Activated naive CD8-positive, alpha-beta T cell treated with anti-CD3 and anti-CD28 coated beads, Interleukin-2, amount 10 ng/mL, durations not matched to agents 7 days and 5 days (primary cell): ENCODE measurements around the gene GLRX2. TPM values are rescaled to one million over a fixed set of nuclear protein-coding genes. Genes with fewer than 3 reads are reported as not detected.
A peak's percentile ranks its signal among the peaks of the same experiment; 100 is the strongest.

Source experiments
- ATAC-seq: fragments of 150-1000 bp; cut with Tn5 transposase; one replicate; pipeline ENCODE4 v1.10.0; 2021; ENCODE audit warnings: low read depth, moderate library complexity
- POLR2A ChIA-PET: fragments of 350-600 bp; sonication (Branson Sonifier 250); formaldehyde crosslinking; loops from one replicate; lab custom pipeline; 2021; ENCODE audit warnings: antibody characterized with exemption; lab: Charles Lee
- DNase-seq: peaks from one replicate; pipeline ENCODE4 v3.0.0; 2021
- H3K27ac Mint-ChIP-seq: one replicate; pipeline ENCODE4 v1.8.0; 2022; ENCODE audit warnings: mild to moderate bottlenecking, mixed read lengths
- H3K27me3 Mint-ChIP-seq: one replicate; pipeline ENCODE4 v1.8.0; 2022; ENCODE audit warnings: mild to moderate bottlenecking, moderate library complexity, mixed read lengths
- H3K36me3 Mint-ChIP-seq: one replicate; pipeline ENCODE4 v1.8.0; 2021; ENCODE audit warnings: mild to moderate bottlenecking, mixed read lengths
- H3K4me1 Mint-ChIP-seq: one replicate; pipeline ENCODE4 v1.8.0; 2021; ENCODE audit warnings: mixed read lengths
- H3K4me3 Mint-ChIP-seq: one replicate; pipeline ENCODE4 v1.8.0; 2022; ENCODE audit warnings: mild to moderate bottlenecking, moderate library complexity, mixed read lengths
- H3K9me3 Mint-ChIP-seq: one replicate; pipeline ENCODE4 v1.8.0; 2021; ENCODE audit warnings: mixed read lengths
- total RNA-seq, 2 experiments: library from RNA; stranded (reverse); gene quantifications; one replicate each; pipeline ENCODE4 v1.2.3, GENCODE V29; 2021

The GLRX2 gene
- total RNA-seq, 2 experiments from 2014 or later = 18.0 to 18.3 TPM

DNA sequence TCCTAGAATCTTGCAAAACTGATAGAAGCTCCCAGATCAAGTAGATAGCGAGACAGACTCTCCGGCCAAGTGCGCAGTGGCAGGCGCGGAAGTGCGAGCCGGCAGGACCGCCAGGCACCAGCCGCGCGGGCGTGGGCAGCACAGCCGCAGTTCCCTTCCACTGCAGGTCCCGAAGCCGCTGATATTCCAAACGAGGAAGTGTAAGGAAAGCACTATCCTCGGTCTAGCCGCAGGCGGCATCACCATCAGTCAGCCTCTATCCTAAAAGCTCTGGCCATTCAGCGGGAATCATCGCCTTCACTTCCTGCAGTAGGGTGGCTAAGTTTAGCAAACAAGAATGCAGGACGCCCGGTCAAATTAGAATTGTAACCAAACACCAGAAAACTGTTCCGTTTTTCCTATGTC lies 710 bp downstream of the GLRX2 start:
- Mint-ChIP-seq H3K27ac (peak overlapping the region; percentile 74), H3K27me3 (peaks cover 17% of the 10 kb centered on the region), H3K9me3 (no peaks in the 10 kb centered on the region), H3K36me3 (peaks cover 5% of the 10 kb centered on the region), H3K4me1 (peaks cover 13% of the 10 kb centered on the region), H3K4me3 (peak overlapping the region; percentile 92)
- POLR2A ChIA-PET = interaction anchor here (3.2 kb wide), 1 partner anchor 46 kb away, joined by 15 read pairs; the partner anchor contains the start of genes RO60 and UCHL5
- ATAC-seq (peak; percentile 39), DNase-seq (peak; percentile 48)

DNA sequence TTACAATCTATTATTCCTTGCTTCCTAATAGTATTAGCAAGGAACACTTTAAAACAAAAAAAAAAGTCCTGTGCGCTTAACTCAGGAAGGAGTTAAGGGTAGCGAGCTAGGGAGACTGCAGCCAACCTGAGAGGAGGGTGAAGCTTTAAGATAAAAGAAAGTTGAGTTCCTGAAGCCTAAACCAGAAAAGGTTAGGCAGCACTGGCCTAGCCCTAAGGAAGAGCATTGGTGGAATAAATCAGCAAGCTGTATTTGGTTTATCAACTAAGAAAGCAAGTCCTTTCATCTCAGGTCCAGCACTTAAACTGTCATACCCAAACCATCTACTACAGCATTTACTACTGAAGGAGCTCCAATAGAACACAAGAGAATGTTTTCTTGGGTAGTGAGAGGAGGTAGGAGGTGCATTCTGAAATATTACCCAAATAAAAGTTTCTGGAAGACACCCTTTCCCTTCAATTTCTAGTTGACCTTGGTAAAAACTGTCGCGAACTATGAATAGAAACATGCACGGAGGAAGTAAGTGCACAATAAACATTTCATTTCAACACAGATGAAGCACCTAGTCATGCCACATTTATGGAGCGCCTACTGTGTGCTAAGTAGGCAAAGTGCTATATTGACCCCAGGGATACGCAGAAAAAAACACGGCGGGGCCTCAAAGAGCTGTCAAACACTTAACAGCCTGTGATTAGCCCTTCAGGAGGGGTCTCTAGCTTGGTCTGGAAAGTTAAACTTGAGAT lies 1.3 kb downstream of the GLRX2 start:
- H3K27me3 Mint-ChIP-seq = peaks cover 13% of the 10 kb centered on the region

GRCh38 chr1:193102662-193103061 lies 2.6 kb downstream of the GLRX2 start:
- no peak overlapping the region for H3K4me3 Mint-ChIP-seq
- peaks cover 13% of the 10 kb centered on the region for H3K4me1 Mint-ChIP-seq
- H3K27me3 Mint-ChIP-seq = peaks cover 6% of the 10 kb centered on the region
- H3K27ac Mint-ChIP-seq = no peak overlapping the region
- H3K9me3 Mint-ChIP-seq = no peaks in the 10 kb centered on the region
- ATAC-seq (no peak), DNase-seq (no peak)
- POLR2A ChIA-PET = no interaction called here
- H3K36me3 Mint-ChIP-seq = peaks cover 10% of the 10 kb centered on the region

More for the DNA sequence above, 1.3 kb downstream of the GLRX2 start:
- H3K9me3 Mint-ChIP-seq = no peaks in the 10 kb centered on the region
- no peak for DNase-seq
- H3K4me3 Mint-ChIP-seq = peak overlapping the region; percentile 92
- peak overlapping the region; percentile 61 for H3K27ac Mint-ChIP-seq
- no peak for ATAC-seq
- H3K36me3 Mint-ChIP-seq = peaks cover 5% of the 10 kb centered on the region
- POLR2A ChIA-PET = interaction anchor here (3.2 kb wide), 1 partner anchor 45 kb away, joined by 15 read pairs; the partner anchor contains the start of genes RO60 and UCHL5
- H3K4me1 Mint-ChIP-seq = peaks cover 13% of the 10 kb centered on the region

DNA sequence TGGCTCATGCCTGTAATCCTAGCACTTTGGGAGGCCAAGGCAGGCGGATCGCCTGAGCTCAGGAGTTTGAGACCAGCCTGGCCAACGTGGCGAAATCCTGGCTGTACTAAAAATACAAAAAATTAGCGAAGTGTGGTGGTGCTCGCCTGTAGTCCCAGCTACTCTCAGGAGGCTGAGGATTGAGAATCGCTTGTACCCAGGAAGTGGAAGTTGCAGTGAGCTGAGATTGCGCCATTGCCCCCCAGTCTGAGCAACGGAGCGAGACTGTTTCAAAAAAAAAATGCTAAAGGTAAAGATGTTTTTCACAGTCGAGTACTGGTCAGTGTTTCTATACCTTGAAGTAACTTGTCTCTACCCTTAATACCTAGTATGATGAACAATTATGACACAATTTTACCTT lies 11.1 kb downstream of the GLRX2 start:
- Mint-ChIP-seq H3K4me1 (no peaks in the 10 kb centered on the region), H3K27ac (no peak overlapping the region), H3K9me3 (no peaks in the 10 kb centered on the region), H3K27me3 (no peaks in the 10 kb centered on the region), H3K36me3 (peaks cover 10% of the 10 kb centered on the region), H3K4me3 (no peak overlapping the region)
- no peak for DNase-seq
- ATAC-seq = no peak
- POLR2A ChIA-PET = no interaction called here

GRCh38 chr1:193090865-193091264 lies 14.3 kb downstream of the GLRX2 start:
- H3K27ac Mint-ChIP-seq = no peak overlapping the region
- no peaks in the 10 kb centered on the region for H3K4me1 Mint-ChIP-seq
- peaks cover 4% of the 10 kb centered on the region for H3K36me3 Mint-ChIP-seq
- H3K9me3 Mint-ChIP-seq = no peaks in the 10 kb centered on the region
- ATAC-seq (no peak), DNase-seq (no peak)
- POLR2A ChIA-PET = no interaction called here
- H3K27me3 Mint-ChIP-seq = no peaks in the 10 kb centered on the region
- no peak overlapping the region for H3K4me3 Mint-ChIP-seq

- POLR2A ChIA-PET = no interaction called here
- no peaks in the 10 kb centered on the region for H3K9me3 Mint-ChIP-seq
- ATAC-seq = no peak
- H3K27ac Mint-ChIP-seq = no peak overlapping the region
- DNase-seq = no peak
- no peaks in the 10 kb centered on the region for H3K4me1 Mint-ChIP-seq
- peaks cover 6% of the 10 kb centered on the region for H3K36me3 Mint-ChIP-seq
- H3K4me3 Mint-ChIP-seq = no peak overlapping the region
- H3K27me3 Mint-ChIP-seq = no peaks in the 10 kb centered on the region
Measured at GRCh38 chr1:193087893-193088292, 17.3 kb downstream of the GLRX2 start.

- POLR2A ChIA-PET = no interaction called here
- Mint-ChIP-seq H3K4me1 (no peaks in the 10 kb centered on the region), H3K36me3 (peaks cover 10% of the 10 kb centered on the region), H3K9me3 (no peaks in the 10 kb centered on the region), H3K27ac (no peak overlapping the region), H3K4me3 (no peak overlapping the region), H3K27me3 (no peaks in the 10 kb centered on the region)
- ATAC-seq (no peak), DNase-seq (no peak)
Measured at GRCh38 chr1:193086342-193086741, 18.9 kb downstream of the GLRX2 start.

DNA sequence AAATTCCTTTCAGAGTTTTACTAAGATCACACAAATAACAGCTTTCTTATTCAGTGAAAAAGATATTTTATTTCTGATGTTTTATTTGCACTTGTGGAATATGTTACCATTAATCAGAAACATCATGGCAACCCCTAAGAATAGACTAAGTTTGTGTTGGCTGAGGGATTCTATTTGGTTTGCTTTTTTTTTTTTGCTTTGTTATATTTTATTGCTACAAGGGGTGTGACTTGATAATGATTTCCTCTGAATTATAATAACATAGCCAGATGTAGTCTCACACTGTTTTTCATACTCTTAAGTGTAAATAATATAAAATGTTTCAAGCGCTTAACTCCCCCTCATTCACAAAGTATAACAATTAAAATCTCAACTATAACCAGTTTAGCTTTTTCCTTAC lies 20.0 kb downstream of the GLRX2 start:
- POLR2A ChIA-PET = no interaction called here
- peaks cover 14% of the 10 kb centered on the region for H3K36me3 Mint-ChIP-seq
- no peak for DNase-seq
- ATAC-seq = no peak
- H3K27me3 Mint-ChIP-seq = no peaks in the 10 kb centered on the region
- H3K9me3 Mint-ChIP-seq = no peaks in the 10 kb centered on the region
- no peaks in the 10 kb centered on the region for H3K4me1 Mint-ChIP-seq
- H3K27ac Mint-ChIP-seq = no peak overlapping the region
- H3K4me3 Mint-ChIP-seq = no peak overlapping the region

GRCh38 chr1:193083365-193084088 lies 21.7 kb downstream of the GLRX2 start:
- H3K27ac Mint-ChIP-seq = no peak overlapping the region
- no peak for ATAC-seq
- POLR2A ChIA-PET = no interaction called here

DNA sequence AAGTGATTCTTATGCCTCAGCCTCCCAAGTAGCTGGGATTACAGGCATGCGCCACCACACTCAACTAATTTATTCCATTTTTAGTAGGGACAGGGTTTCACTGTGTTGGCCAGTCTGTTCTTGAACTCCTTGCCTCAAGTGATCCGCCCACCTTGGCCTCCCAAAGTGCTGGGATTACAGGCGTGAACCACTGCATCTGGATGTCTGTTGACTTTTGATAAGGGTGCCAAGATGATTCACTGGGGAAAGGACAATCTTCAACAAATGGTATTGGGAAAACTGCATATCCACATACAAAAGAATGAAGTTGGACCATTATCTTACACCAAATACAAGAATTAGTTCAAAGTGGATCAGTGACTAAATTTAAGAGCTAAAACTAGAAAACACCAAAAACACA lies 26.0 kb downstream of the GLRX2 start:
- H3K4me1 Mint-ChIP-seq = no peaks in the 10 kb centered on the region
- no peak for DNase-seq
- H3K27me3 Mint-ChIP-seq = no peaks in the 10 kb centered on the region
- peaks cover 48% of the 10 kb centered on the region for H3K36me3 Mint-ChIP-seq
- no peak overlapping the region for H3K4me3 Mint-ChIP-seq
- H3K27ac Mint-ChIP-seq = no peak overlapping the region
- POLR2A ChIA-PET = no interaction called here
- peaks cover 2% of the 10 kb centered on the region for H3K9me3 Mint-ChIP-seq
- no peak for ATAC-seq

More at GRCh38 chr1:193083365-193084088, 21.7 kb downstream of the GLRX2 start:
- no peak for DNase-seq
- Mint-ChIP-seq H3K27me3 (no peaks in the 10 kb centered on the region), H3K36me3 (peaks cover 24% of the 10 kb centered on the region), H3K4me1 (no peaks in the 10 kb centered on the region), H3K9me3 (no peaks in the 10 kb centered on the region), H3K4me3 (no peak overlapping the region)

DNA sequence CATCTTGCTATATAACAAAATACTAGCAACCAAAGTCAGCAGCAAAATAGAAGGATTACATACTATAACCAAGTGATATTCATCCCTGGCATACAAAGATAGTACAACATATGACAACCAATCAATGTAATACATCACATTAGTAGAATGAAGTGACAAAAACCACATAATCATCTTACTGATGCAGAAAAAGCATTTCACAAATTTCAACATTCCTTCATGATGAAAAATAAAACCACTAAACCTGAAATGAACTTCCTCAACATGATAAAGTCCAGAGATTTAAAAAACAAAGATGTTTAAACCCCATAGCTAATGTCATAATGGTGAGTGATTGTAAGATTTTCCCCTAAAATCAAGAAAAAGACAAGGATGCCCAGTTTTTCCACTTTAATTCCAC lies 27.2 kb downstream of the GLRX2 start:
- Mint-ChIP-seq H3K27ac (no peak overlapping the region), H3K9me3 (peaks cover 2% of the 10 kb centered on the region), H3K4me1 (no peaks in the 10 kb centered on the region), H3K36me3 (peaks cover 52% of the 10 kb centered on the region), H3K4me3 (no peak overlapping the region), H3K27me3 (no peaks in the 10 kb centered on the region)
- ATAC-seq (no peak), DNase-seq (no peak)
- POLR2A ChIA-PET = no interaction called here

- Mint-ChIP-seq H3K4me1 (peaks cover 18% of the 10 kb centered on the region), H3K36me3 (peaks cover 28% of the 10 kb centered on the region), H3K4me3 (no peak overlapping the region), H3K9me3 (no peaks in the 10 kb centered on the region), H3K27ac (peak overlapping the region; percentile 60), H3K27me3 (no peaks in the 10 kb centered on the region)
- no peak for DNase-seq
- POLR2A ChIA-PET = interaction anchor here (1.5 kb wide), 1 partner anchor 12 kb away, joined by 6 read pairs; the partner anchor contains the start of genes RO60 and UCHL5
- ATAC-seq = peak; percentile 78
Measured at GRCh38 chr1:193070942-193071341, 34.3 kb downstream of the GLRX2 start.

GRCh38 chr1:193070386-193070753 lies 34.8 kb downstream of the GLRX2 start:
- no peaks in the 10 kb centered on the region for H3K9me3 Mint-ChIP-seq
- DNase-seq = no peak
- H3K27me3 Mint-ChIP-seq = no peaks in the 10 kb centered on the region
- ATAC-seq = no peak
- H3K36me3 Mint-ChIP-seq = peaks cover 26% of the 10 kb centered on the region
- POLR2A ChIA-PET = interaction anchor here (1.0 to 1.5 kb wide), 3 partner anchors 11 to 12 kb away, joined by 4 to 6 read pairs (median 6); partner anchors contain the start of genes RO60 and UCHL5
- peak overlapping the region; percentile 41 for H3K4me3 Mint-ChIP-seq
- H3K27ac Mint-ChIP-seq = peak overlapping the region; percentile 15
- H3K4me1 Mint-ChIP-seq = peaks cover 22% of the 10 kb centered on the region
